ENCODE data around the gene DSCAML1.

Gene DSCAML1

GRCh38 chr11:117394221-117394925, 402.6 kb downstream of the DSCAML1 start:
- Histone ChIP-seq H3K4me3 (ENCODE audit: low read depth, low read length) (no peak overlapping the region), H3K27ac (no peak overlapping the region), H3K36me3 (peaks cover 87% of the 10 kb centered on the region), H3K27me3 (ENCODE audit: insufficient read depth, low read depth, severe bottlenecking) (no peaks in the 10 kb centered on the region), H3K9me3 (ENCODE audit: severe bottlenecking) (peaks cover 19% of the 10 kb centered on the region)
- TF ChIP-seq CTCF (IDR thresholded peaks at IDR 0.05; ENCODE audit: low read depth, low read length) = no peak
- DNase-seq = no peak

GRCh38 chr11:117392979-117393378, 404.0 kb downstream of the DSCAML1 start:
- no peak for DNase-seq
- Histone ChIP-seq H3K9me3 (ENCODE audit: severe bottlenecking) (peaks cover 5% of the 10 kb centered on the region), H3K36me3 (peaks cover 80% of the 10 kb centered on the region), H3K27ac (no peak overlapping the region), H3K27me3 (ENCODE audit: insufficient read depth, low read depth, severe bottlenecking) (no peaks in the 10 kb centered on the region), H3K4me3 (ENCODE audit: low read depth, low read length) (no peak overlapping the region)
- no peak for TF ChIP-seq CTCF (IDR thresholded peaks at IDR 0.05; ENCODE audit: low read depth, low read length)

- H3K36me3 ChIP-seq = peaks cover 79% of the 10 kb centered on the region
- H3K27ac ChIP-seq = no peak overlapping the region
- TF ChIP-seq CTCF (IDR thresholded peaks at IDR 0.05; ENCODE audit: low read depth, low read length) = no peak
- no peaks in the 10 kb centered on the region for H3K9me3 ChIP-seq (ENCODE audit: severe bottlenecking)
- no peak for DNase-seq
- no peaks in the 10 kb centered on the region for H3K27me3 ChIP-seq (ENCODE audit: insufficient read depth, low read depth, severe bottlenecking)
- no peak overlapping the region for H3K4me3 ChIP-seq (ENCODE audit: low read depth, low read length)
These were observed 404.9 kb downstream of the DSCAML1 start for GRCh38 chr11:117392001-117392690.

- DNase-seq = no peak
- no peak overlapping the region for H3K27ac ChIP-seq
- peaks cover 72% of the 10 kb centered on the region for H3K36me3 ChIP-seq
- no peak overlapping the region for H3K4me3 ChIP-seq (ENCODE audit: low read depth, low read length)
- H3K27me3 ChIP-seq (ENCODE audit: insufficient read depth, low read depth, severe bottlenecking) = no peaks in the 10 kb centered on the region
- H3K9me3 ChIP-seq (ENCODE audit: severe bottlenecking) = no peaks in the 10 kb centered on the region
- TF ChIP-seq CTCF (IDR thresholded peaks at IDR 0.05; ENCODE audit: low read depth, low read length) = no peak
These were observed 405.8 kb downstream of the DSCAML1 start for GRCh38 chr11:117391181-117391580.

- peaks cover 70% of the 10 kb centered on the region for H3K36me3 ChIP-seq
- no peaks in the 10 kb centered on the region for H3K9me3 ChIP-seq (ENCODE audit: severe bottlenecking)
- H3K27ac ChIP-seq = no peak overlapping the region
- DNase-seq = no peak
- no peak for TF ChIP-seq CTCF (IDR thresholded peaks at IDR 0.05; ENCODE audit: low read depth, low read length)
- H3K27me3 ChIP-seq (ENCODE audit: insufficient read depth, low read depth, severe bottlenecking) = no peaks in the 10 kb centered on the region
- no peak overlapping the region for H3K4me3 ChIP-seq (ENCODE audit: low read depth, low read length)
These were observed 406.3 kb downstream of the DSCAML1 start for GRCh38 chr11:117390743-117391142.

Measured in WERI-Rb-1 (cell line).